WTC11 (cell line): ENCODE data around the gene STIMATE. TPM values are rescaled to one million over a fixed set of nuclear protein-coding genes. Genes with fewer than 3 reads are reported as not detected.
A peak's percentile ranks its signal among the peaks of the same experiment; 100 is the strongest.

Experiments
- ATAC-seq: fragments of 200-7000 bp; cut with Tn5 transposase; 2 replicates; pipeline ENCODE4 v1.10.0; 2021; ENCODE audit warnings: mild to moderate bottlenecking, moderate library complexity
- CTCF ChIA-PET: fragments of 300-600 bp; sonication (Branson Sonifier 250); formaldehyde crosslinking; loops from one replicate; lab custom pipeline; 2021; ENCODE audit warnings: antibody characterized with exemption; lab: Charles Lee
- POLR2A ChIA-PET: fragments of 350-600 bp; sonication (Branson Sonifier 250); formaldehyde crosslinking; loops from one replicate; lab custom pipeline; 2021; ENCODE audit warnings: antibody characterized with exemption; lab: Charles Lee
- DNase-seq: peaks from one replicate; pipeline ENCODE4 v3.0.0; 2021; ENCODE audit warnings: low spot score
- H3K27ac Mint-ChIP-seq: 2 replicates; pipeline ENCODE4 v1.8.0; 2021; ENCODE audit warnings: mixed read lengths
- H3K27me3 Mint-ChIP-seq: 2 replicates; pipeline ENCODE4 v1.8.0; 2021; ENCODE audit warnings: low read depth, mild to moderate bottlenecking, moderate library complexity, mixed read lengths
- H3K36me3 Mint-ChIP-seq: 2 replicates; pipeline ENCODE4 v1.8.0; 2021; ENCODE audit warnings: mixed read lengths
- H3K4me1 Mint-ChIP-seq: 2 replicates; pipeline ENCODE4 v1.8.0; 2022; ENCODE audit warnings: mixed read lengths
- H3K4me3 Mint-ChIP-seq: 2 replicates; pipeline ENCODE4 v1.8.0; 2021; ENCODE audit warnings: mild to moderate bottlenecking, moderate library complexity, mixed read lengths
- H3K9me3 Mint-ChIP-seq: 2 replicates; pipeline ENCODE4 v1.8.0; 2021; ENCODE audit warnings: mixed read lengths
- CREB1 ChIP-seq: sonication (generic); formaldehyde crosslinking; IDR thresholded peaks from 2 replicates; pipeline ENCODE4 v1.8.0; 2023; ENCODE audit warnings: mild to moderate bottlenecking, missing genetic modification reagents
- ESRRA ChIP-seq: sonication (generic); formaldehyde crosslinking; IDR thresholded peaks from 2 replicates; pipeline ENCODE4 v1.8.1; 2022; ENCODE audit warnings: mild to moderate bottlenecking, missing genetic modification reagents, borderline replicate concordance
- FOXP1 ChIP-seq: sonication (generic); formaldehyde crosslinking; IDR thresholded peaks from 2 replicates; pipeline ENCODE4 v1.8.0; 2022; ENCODE audit warnings: missing genetic modification reagents, mild to moderate bottlenecking, moderate library complexity, borderline replicate concordance
- GABPB1 ChIP-seq: sonication (generic); formaldehyde crosslinking; IDR thresholded peaks from 2 replicates; pipeline ENCODE4 v1.8.1; 2023; ENCODE audit warnings: mild to moderate bottlenecking, missing genetic modification reagents
- GRHL2 ChIP-seq: fragments of 250-450 bp; sonication (Bioruptor Pico); IDR thresholded peaks from 2 replicates; pipeline ENCODE4 v1.8.0; 2022; ENCODE audit warnings: mild to moderate bottlenecking, moderate library complexity; ENCODE audit not compliant: insufficient replicate concordance, severe bottlenecking
- JUN ChIP-seq: sonication (generic); formaldehyde crosslinking; IDR thresholded peaks from 2 replicates; pipeline ENCODE4 v1.8.0; 2023; ENCODE audit warnings: mild to moderate bottlenecking, missing genetic modification reagents
- OVOL2 ChIP-seq: fragments of 250-450 bp; sonication (Bioruptor Pico); IDR thresholded peaks from 2 replicates; pipeline ENCODE4 v1.9.0; 2021; ENCODE audit warnings: mild to moderate bottlenecking, borderline replicate concordance
- TCF7 ChIP-seq: sonication (generic); formaldehyde crosslinking; IDR thresholded peaks from 2 replicates; pipeline ENCODE4 v1.8.0; 2022; ENCODE audit warnings: mild to moderate bottlenecking, low read depth, missing genetic modification reagents, moderate library complexity
- total RNA-seq: library from RNA; stranded (reverse); gene quantifications from 3 replicates; pipeline ENCODE4 v1.2.3, GENCODE V29; 2021
- TF ChIP-seq, protein P1 (sequence below): fragments of 250-450 bp; sonication (Bioruptor Pico); IDR thresholded peaks from 2 replicates; pipeline ENCODE4 v1.8.0; 2021; ENCODE audit warnings: mild to moderate bottlenecking
- TF ChIP-seq, protein P2 (sequence below): sonication (generic); formaldehyde crosslinking; IDR thresholded peaks from 2 replicates; pipeline ENCODE4 v1.8.1; 2023; ENCODE audit warnings: mild to moderate bottlenecking, missing genetic modification reagents
- TF ChIP-seq, protein P3 (sequence below): fragments of 250-450 bp; sonication (Bioruptor Pico); IDR thresholded peaks from 2 replicates; pipeline ENCODE4 v1.9.0; 2021; ENCODE audit warnings: mild to moderate bottlenecking
- TF ChIP-seq, protein P4 (sequence below): sonication (generic); formaldehyde crosslinking; conservative IDR thresholded peaks from 2 replicates; pipeline ENCODE4 v1.8.1; 2023; ENCODE audit warnings: mild to moderate bottlenecking, low read depth, missing genetic modification reagents, moderate library complexity
- TF ChIP-seq, protein P5 (sequence below): sonication (generic); formaldehyde crosslinking; IDR thresholded peaks from 2 replicates; pipeline ENCODE4 v1.8.0; 2023; ENCODE audit warnings: mild to moderate bottlenecking, missing genetic modification reagents
- TF ChIP-seq, protein P6 (sequence below): sonication (generic); formaldehyde crosslinking; IDR thresholded peaks from 2 replicates; pipeline ENCODE4 v1.8.1; 2022; ENCODE audit warnings: missing genetic modification reagents, borderline replicate concordance
- TF ChIP-seq, protein P7 (sequence below): sonication (generic); formaldehyde crosslinking; IDR thresholded peaks from 2 replicates; pipeline ENCODE4 v1.8.1; 2023; ENCODE audit warnings: mild to moderate bottlenecking, moderate library complexity, missing genetic modification reagents
- TF ChIP-seq, protein P8 (sequence below): sonication (generic); formaldehyde crosslinking; IDR thresholded peaks from 2 replicates; pipeline ENCODE4 v1.8.0; 2023; ENCODE audit warnings: missing genetic modification reagents

STIMATE gene
- total RNA-seq, 1 experiment from 2014 or later = 35.5 TPM

DNA sequence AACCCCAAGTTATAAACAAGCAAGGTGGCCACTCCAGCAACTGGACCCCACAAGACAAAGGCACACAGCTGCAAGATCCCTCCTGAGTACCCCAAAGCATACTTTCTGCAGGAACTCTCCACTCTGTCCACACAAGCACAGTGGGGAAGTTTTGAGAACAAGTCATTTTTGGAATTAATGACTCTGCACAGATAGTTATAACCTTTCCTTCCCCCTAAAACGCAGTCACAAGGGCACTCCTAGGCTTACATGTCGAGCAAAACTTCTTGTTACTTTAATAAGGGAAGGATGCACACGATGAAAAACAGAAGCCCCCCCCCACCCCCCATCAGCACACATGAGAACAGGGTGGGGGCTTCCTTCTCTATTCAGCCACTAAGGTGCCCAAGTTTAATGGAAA is 1.2 kb downstream of the STIMATE start:
- H3K4me1 Mint-ChIP-seq = peaks cover 18% of the 10 kb centered on the region
- DNase-seq = no peak
- ChIA-PET POLR2A (no interaction called here), CTCF (interaction anchor here (0.8 to 3.3 kb wide), 6 partner anchors 17 to 214 kb away, joined by 4 to 19 read pairs (median 6); no protein-coding TSS in a partner anchor)
- H3K9me3 Mint-ChIP-seq = no peaks in the 10 kb centered on the region
- H3K36me3 Mint-ChIP-seq = no peaks in the 10 kb centered on the region
- TF ChIP-seq, protein P1, sequence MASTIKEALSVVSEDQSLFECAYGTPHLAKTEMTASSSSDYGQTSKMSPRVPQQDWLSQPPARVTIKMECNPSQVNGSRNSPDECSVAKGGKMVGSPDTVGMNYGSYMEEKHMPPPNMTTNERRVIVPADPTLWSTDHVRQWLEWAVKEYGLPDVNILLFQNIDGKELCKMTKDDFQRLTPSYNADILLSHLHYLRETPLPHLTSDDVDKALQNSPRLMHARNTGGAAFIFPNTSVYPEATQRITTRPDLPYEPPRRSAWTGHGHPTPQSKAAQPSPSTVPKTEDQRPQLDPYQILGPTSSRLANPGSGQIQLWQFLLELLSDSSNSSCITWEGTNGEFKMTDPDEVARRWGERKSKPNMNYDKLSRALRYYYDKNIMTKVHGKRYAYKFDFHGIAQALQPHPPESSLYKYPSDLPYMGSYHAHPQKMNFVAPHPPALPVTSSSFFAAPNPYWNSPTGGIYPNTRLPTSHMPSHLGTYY (CRISPR knock-in tag) = no peak
- TF ChIP-seq, protein P2, sequence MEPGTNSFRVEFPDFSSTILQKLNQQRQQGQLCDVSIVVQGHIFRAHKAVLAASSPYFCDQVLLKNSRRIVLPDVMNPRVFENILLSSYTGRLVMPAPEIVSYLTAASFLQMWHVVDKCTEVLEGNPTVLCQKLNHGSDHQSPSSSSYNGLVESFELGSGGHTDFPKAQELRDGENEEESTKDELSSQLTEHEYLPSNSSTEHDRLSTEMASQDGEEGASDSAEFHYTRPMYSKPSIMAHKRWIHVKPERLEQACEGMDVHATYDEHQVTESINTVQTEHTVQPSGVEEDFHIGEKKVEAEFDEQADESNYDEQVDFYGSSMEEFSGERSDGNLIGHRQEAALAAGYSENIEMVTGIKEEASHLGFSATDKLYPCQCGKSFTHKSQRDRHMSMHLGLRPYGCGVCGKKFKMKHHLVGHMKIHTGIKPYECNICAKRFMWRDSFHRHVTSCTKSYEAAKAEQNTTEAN (CRISPR knock-in tag) = no peak
- TF ChIP-seq TCF7 (CRISPR knock-in tag) = no peak
- no peak for TF ChIP-seq FOXP1 (CRISPR knock-in tag)
- TF ChIP-seq GRHL2 (CRISPR knock-in tag) = no peak
- TF ChIP-seq, protein P3, sequence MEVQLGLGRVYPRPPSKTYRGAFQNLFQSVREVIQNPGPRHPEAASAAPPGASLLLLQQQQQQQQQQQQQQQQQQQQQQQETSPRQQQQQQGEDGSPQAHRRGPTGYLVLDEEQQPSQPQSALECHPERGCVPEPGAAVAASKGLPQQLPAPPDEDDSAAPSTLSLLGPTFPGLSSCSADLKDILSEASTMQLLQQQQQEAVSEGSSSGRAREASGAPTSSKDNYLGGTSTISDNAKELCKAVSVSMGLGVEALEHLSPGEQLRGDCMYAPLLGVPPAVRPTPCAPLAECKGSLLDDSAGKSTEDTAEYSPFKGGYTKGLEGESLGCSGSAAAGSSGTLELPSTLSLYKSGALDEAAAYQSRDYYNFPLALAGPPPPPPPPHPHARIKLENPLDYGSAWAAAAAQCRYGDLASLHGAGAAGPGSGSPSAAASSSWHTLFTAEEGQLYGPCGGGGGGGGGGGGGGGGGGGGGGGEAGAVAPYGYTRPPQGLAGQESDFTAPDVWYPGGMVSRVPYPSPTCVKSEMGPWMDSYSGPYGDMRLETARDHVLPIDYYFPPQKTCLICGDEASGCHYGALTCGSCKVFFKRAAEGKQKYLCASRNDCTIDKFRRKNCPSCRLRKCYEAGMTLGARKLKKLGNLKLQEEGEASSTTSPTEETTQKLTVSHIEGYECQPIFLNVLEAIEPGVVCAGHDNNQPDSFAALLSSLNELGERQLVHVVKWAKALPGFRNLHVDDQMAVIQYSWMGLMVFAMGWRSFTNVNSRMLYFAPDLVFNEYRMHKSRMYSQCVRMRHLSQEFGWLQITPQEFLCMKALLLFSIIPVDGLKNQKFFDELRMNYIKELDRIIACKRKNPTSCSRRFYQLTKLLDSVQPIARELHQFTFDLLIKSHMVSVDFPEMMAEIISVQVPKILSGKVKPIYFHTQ = no peak
- TF ChIP-seq, protein P4, sequence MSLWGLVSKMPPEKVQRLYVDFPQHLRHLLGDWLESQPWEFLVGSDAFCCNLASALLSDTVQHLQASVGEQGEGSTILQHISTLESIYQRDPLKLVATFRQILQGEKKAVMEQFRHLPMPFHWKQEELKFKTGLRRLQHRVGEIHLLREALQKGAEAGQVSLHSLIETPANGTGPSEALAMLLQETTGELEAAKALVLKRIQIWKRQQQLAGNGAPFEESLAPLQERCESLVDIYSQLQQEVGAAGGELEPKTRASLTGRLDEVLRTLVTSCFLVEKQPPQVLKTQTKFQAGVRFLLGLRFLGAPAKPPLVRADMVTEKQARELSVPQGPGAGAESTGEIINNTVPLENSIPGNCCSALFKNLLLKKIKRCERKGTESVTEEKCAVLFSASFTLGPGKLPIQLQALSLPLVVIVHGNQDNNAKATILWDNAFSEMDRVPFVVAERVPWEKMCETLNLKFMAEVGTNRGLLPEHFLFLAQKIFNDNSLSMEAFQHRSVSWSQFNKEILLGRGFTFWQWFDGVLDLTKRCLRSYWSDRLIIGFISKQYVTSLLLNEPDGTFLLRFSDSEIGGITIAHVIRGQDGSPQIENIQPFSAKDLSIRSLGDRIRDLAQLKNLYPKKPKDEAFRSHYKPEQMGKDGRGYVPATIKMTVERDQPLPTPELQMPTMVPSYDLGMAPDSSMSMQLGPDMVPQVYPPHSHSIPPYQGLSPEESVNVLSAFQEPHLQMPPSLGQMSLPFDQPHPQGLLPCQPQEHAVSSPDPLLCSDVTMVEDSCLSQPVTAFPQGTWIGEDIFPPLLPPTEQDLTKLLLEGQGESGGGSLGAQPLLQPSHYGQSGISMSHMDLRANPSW (CRISPR knock-in tag) = no peak
- no peak for TF ChIP-seq ESRRA
- no peak for TF ChIP-seq CREB1
- TF ChIP-seq, protein P5, sequence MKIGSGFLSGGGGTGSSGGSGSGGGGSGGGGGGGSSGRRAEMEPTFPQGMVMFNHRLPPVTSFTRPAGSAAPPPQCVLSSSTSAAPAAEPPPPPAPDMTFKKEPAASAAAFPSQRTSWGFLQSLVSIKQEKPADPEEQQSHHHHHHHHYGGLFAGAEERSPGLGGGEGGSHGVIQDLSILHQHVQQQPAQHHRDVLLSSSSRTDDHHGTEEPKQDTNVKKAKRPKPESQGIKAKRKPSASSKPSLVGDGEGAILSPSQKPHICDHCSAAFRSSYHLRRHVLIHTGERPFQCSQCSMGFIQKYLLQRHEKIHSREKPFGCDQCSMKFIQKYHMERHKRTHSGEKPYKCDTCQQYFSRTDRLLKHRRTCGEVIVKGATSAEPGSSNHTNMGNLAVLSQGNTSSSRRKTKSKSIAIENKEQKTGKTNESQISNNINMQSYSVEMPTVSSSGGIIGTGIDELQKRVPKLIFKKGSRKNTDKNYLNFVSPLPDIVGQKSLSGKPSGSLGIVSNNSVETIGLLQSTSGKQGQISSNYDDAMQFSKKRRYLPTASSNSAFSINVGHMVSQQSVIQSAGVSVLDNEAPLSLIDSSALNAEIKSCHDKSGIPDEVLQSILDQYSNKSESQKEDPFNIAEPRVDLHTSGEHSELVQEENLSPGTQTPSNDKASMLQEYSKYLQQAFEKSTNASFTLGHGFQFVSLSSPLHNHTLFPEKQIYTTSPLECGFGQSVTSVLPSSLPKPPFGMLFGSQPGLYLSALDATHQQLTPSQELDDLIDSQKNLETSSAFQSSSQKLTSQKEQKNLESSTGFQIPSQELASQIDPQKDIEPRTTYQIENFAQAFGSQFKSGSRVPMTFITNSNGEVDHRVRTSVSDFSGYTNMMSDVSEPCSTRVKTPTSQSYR (CRISPR knock-in tag) = no peak
- TF ChIP-seq, protein P6, sequence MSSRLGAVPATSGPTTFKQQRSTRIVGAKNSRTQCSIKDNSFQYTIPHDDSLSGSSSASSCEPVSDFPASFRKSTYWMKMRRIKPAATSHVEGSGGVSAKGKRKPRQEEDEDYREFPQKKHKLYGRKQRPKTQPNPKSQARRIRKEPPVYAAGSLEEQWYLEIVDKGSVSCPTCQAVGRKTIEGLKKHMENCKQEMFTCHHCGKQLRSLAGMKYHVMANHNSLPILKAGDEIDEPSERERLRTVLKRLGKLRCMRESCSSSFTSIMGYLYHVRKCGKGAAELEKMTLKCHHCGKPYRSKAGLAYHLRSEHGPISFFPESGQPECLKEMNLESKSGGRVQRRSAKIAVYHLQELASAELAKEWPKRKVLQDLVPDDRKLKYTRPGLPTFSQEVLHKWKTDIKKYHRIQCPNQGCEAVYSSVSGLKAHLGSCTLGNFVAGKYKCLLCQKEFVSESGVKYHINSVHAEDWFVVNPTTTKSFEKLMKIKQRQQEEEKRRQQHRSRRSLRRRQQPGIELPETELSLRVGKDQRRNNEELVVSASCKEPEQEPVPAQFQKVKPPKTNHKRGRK (CRISPR knock-in tag) = no peak
- peak overlapping the region; percentile 90 for H3K4me3 Mint-ChIP-seq
- no peak overlapping the region for H3K27ac Mint-ChIP-seq
- H3K27me3 Mint-ChIP-seq = peaks cover 2% of the 10 kb centered on the region; the same call in 1 of the 2 replicates
- no peak for ATAC-seq

DNA sequence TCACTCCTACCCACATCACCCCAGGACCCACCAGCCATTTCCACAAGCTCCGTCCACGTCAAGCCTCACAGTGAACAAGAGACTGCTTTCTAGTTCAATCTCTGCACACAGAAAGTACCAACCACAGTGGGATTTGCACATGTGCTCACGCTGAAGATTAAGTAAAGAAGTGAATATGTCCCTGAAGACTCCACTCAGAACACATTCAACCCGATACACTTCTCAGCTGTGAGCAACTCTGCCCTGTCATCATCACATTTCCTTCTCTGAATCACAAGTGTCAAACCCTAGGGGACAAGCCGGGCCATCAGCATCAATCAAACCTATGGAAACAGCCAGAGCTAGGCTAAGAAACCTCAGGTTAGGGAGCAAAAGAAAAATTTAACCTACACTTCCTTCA is 1.9 kb downstream of the STIMATE start:
- DNase-seq = no peak
- CTCF ChIA-PET = interaction anchor here (0.9 to 3.3 kb wide), 2 partner anchors 16 to 75 kb away, joined by 3 to 19 read pairs; no protein-coding TSS in a partner anchor
- Mint-ChIP-seq H3K27me3 (peaks cover 2% of the 10 kb centered on the region; the same call in 1 of the 2 replicates), H3K9me3 (no peaks in the 10 kb centered on the region), H3K36me3 (no peaks in the 10 kb centered on the region), H3K27ac (no peak overlapping the region), H3K4me1 (peaks cover 17% of the 10 kb centered on the region), H3K4me3 (peak overlapping the region; percentile 90)
- no peak for ATAC-seq
- POLR2A ChIA-PET = no interaction called here
- TF ChIP-seq, protein P7, sequence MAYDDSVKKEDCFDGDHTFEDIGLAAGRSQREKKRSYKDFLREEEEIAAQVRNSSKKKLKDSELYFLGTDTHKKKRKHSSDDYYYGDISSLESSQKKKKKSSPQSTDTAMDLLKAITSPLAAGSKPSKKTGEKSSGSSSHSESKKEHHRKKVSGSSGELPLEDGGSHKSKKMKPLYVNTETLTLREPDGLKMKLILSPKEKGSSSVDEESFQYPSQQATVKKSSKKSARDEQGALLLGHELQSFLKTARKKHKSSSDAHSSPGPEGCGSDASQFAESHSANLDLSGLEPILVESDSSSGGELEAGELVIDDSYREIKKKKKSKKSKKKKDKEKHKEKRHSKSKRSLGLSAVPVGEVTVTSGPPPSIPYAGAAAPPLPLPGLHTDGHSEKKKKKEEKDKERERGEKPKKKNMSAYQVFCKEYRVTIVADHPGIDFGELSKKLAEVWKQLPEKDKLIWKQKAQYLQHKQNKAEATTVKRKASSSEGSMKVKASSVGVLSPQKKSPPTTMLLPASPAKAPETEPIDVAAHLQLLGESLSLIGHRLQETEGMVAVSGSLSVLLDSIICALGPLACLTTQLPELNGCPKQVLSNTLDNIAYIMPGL (CRISPR knock-in tag) = no peak
- no peak for TF ChIP-seq GABPB1
- no peak for TF ChIP-seq JUN
- TF ChIP-seq, protein P8, sequence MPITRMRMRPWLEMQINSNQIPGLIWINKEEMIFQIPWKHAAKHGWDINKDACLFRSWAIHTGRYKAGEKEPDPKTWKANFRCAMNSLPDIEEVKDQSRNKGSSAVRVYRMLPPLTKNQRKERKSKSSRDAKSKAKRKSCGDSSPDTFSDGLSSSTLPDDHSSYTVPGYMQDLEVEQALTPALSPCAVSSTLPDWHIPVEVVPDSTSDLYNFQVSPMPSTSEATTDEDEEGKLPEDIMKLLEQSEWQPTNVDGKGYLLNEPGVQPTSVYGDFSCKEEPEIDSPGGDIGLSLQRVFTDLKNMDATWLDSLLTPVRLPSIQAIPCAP (CRISPR knock-in tag) = no peak
- no peak for TF ChIP-seq OVOL2 (CRISPR knock-in tag)
